ENCODE measurements around the gene FOXI1.

The FOXI1 gene

GRCh38 chr5:170078458-170078857 lies 27.2 kb upstream of the FOXI1 start:
- no peak for TF ChIP-seq GATA3 (IDR thresholded peaks at IDR 0.05; ENCODE audit: low read depth, low read length)
- no peak for TF ChIP-seq GATA2 (IDR thresholded peaks at IDR 0.05; ENCODE audit: low read depth, low read length)

DNA sequence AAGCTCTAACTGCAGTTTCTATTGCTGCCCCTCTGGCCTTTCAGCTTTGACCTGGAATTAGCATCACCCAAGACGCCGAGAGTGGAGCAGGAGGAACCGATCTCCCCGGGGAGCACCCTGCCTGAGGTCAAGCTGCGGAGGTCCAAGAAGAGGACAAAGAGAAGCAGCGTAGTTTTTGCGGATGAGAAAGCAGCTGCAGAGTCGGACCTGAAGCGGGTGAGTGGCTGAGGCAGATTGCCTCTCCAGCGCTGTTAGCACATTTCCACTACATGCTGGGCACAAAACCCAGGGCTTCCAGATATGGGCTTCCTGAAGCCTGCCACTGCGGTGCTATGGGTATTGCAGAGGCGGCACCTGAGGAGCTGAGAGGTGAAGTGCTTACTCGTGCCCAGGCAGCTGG lies 26.8 kb upstream of the FOXI1 start:
- no peak for TF ChIP-seq GATA3 (IDR thresholded peaks at IDR 0.05; ENCODE audit: low read depth, low read length)
- no peak for TF ChIP-seq GATA2 (IDR thresholded peaks at IDR 0.05; ENCODE audit: low read depth, low read length)

DNA sequence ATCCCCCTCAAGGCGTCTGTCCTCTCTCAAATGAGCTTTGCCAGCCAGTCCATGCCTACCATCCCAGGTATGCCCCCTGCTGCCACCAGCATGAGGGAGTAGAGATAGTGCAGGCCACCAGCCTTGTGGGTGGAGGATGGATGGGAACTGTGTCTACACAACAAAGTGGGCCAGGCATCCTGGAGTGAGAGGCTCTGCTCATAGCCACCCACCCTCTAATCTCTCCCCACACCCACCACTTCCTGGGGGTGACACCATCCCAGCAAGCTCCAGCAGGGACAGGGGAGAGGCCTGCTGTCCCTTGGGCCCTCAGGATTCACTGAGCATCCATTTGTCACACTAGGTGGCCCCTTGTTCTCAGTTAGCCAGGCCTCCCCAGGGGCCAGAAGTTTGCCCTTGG lies 25.5 kb upstream of the FOXI1 start:
- TF ChIP-seq GATA3 (IDR thresholded peaks at IDR 0.05; ENCODE audit: low read depth, low read length) = no peak
- no peak for TF ChIP-seq GATA2 (IDR thresholded peaks at IDR 0.05; ENCODE audit: low read depth, low read length)

DNA sequence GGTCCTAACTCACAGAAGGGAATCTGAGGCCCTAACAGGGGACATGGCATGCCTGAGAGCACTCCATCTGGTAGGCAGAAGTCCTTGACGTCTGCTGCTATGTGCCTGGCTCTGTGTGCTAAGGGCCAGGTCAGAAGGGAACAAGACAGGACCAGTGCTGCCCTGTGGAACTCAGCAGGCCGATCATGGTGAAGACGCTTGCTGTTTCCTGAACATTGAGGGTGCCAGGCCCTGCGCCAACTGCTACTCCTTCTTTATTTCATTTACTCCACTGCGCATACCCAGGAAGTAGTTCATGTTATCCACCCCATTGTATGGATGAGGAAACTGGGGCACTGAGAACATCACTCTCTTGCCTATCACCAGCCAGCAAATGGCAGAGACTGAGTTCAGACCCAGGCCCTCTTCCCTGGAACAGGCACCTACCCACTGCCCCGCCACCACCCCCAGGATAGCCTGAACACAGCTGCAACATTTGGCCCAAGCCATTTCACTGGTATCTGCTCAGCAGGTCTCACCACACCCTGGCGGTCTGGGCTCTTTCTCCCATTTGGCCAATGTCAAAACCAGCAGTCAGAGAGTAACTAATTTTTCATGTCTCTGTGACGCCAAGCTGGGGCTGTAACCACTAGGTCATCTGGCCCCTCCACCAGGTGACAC lies 24.8 kb upstream of the FOXI1 start:
- TF ChIP-seq GATA3 (IDR thresholded peaks at IDR 0.05; ENCODE audit: low read depth, low read length) = no peak
- no peak for TF ChIP-seq GATA2 (IDR thresholded peaks at IDR 0.05; ENCODE audit: low read depth, low read length)

DNA sequence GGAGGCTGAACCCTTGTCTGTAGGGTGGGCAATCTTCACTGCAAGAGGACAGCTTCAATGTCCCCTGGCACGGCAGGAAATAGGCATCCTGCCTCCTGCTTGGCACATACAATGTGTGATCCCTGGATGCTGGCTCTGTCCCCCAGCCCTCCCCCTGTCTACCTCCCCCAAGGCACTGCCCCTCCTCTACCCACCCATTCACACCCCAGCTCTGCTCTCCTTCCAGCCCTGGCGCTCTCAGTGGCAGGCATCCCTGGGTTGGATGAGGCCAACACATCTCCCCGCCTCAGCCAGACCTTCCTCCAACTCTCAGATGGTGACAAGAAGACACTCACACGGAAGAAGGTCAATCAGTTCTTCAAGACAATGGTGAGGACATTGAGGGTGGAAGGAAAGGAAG lies 24.1 kb upstream of the FOXI1 start:
- TF ChIP-seq GATA3 (IDR thresholded peaks at IDR 0.05; ENCODE audit: low read depth, low read length) (no peak), GATA2 (IDR thresholded peaks at IDR 0.05; ENCODE audit: low read depth, low read length) (no peak)

- TF ChIP-seq GATA2 (IDR thresholded peaks at IDR 0.05; ENCODE audit: low read depth, low read length) = no peak
- TF ChIP-seq GATA3 (IDR thresholded peaks at IDR 0.05; ENCODE audit: low read depth, low read length) = no peak
Observed at GRCh38 chr5:170082701-170083100, 23.0 kb upstream of the FOXI1 start.

DNA sequence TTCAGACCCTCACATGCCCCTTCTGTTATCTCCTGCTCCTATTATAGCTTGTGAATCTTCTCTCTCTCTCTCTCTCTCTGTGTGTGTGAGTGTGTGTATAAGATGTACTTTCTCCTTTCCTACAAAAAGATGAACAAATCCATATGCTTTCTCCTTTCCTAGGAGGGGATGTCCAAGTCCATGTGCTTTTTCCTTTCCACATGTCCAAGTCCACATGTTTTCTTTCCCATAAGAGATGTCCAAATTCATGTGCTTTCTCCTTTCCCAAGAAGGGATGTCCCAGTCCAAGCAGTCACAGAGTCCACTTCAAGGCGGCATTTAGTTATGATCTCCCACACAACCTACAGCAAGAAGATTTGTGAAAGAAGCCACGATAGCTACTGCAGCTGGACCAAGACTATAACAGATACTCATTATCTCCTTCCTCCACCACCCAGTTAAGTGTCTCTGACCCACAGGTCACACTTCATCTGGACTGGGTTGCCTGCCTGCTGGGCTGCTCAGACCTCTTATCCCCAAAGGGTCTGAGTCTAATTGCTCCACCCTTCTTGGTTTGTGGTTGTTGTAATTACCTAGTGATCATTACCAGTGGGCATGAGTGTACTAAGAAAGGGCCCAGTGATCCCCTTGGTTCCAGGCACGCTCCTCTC lies 18.4 kb upstream of the FOXI1 start:
- TF ChIP-seq GATA2 (IDR thresholded peaks at IDR 0.05; ENCODE audit: low read depth, low read length) (no peak), GATA3 (IDR thresholded peaks at IDR 0.05; ENCODE audit: low read depth, low read length) (no peak)

- TF ChIP-seq GATA2 (IDR thresholded peaks at IDR 0.05; ENCODE audit: low read depth, low read length) (no peak), GATA3 (IDR thresholded peaks at IDR 0.05; ENCODE audit: low read depth, low read length) (no peak)
Observed at GRCh38 chr5:170092455-170093101, 13.1 kb upstream of the FOXI1 start.

DNA sequence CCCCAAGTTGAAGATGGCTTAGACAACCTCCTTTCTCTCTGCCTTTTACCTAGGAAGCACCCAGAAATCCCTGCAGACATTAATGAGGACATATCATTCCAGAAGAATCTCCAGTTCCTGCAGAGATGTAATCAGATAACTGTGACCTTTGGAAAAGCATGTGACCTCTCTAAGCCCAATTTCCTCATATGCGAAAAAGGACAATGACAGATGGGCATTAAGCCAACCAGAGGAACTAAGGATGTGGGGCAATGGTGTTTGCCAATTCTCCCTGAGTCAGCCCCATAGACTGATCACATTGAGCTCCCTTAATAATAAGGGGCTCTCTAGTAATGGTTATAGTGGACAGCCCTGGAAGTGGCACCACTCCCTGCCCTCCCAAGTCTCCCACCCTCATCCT lies 10.1 kb upstream of the FOXI1 start:
- no peak for TF ChIP-seq GATA3 (IDR thresholded peaks at IDR 0.05; ENCODE audit: low read depth, low read length)
- TF ChIP-seq GATA2 (IDR thresholded peaks at IDR 0.05; ENCODE audit: low read depth, low read length) = no peak

DNA sequence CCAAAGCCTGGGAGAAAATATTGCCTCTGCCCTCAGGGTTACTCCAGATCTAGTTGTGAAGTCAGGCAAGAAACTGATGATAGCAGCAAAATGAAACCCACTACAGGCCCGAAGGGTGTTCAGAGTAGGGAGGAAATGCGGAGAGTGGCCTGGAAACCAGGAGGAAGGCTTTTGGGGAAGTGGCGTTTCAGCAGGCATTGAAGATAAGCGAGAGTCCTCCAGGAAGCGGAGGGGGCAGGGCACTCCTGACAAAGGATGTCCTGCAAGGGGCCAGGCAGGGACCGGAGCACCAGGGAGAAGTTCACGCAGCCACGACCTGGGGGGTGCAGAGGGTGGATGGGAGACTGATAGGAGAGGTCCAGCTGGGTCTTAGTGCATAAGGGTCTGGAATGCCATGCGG lies 7.8 kb upstream of the FOXI1 start:
- no peak for TF ChIP-seq GATA2 (IDR thresholded peaks at IDR 0.05; ENCODE audit: low read depth, low read length)
- no peak for TF ChIP-seq GATA3 (IDR thresholded peaks at IDR 0.05; ENCODE audit: low read depth, low read length)

DNA sequence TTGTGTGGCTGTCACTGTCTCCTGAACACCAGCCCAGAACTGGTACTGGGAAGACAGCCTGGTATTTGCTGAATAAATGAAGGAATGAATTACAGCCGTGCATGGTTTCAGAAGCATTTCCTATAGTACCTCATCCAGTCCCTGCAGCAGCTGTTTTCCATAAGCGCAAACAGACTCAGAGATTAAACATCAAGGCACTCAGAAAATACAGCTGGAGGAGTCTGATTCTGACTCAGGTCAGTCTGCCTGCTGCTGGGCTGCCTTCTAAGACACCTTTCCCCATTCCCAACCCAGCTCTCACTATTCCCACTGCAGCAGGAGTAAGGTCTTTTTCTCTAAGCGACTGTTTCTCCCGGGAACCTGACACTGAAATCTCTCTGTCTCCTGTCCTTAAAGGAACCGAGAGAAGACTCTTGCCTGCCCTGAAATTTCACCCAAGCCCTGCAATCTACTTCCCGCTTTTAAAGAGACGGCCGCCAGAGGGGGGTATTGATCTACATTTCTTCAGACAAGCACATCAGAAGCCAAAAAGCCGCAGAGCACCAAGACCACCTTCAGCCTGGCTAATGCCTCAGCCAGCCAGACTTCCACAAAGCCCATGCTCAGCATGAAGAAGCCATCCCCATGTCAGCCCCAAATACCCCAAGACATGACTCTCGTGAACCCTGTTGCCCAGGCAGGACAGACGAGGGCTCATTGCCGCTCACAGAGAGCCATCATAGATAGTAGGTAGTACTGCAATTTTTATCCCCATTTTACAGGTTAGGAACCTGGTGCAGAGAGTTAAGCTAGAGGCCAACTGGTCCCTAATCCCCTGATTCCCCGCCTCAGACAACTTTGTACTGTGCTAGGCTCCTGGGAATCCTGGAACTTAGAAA lies 5.4 kb upstream of the FOXI1 start:
- TF ChIP-seq GATA2 (IDR thresholded peaks at IDR 0.05; ENCODE audit: low read depth, low read length) (0 out of 2 replicates have a peak, but pooled peaks have one; percentile 20), GATA3 (IDR thresholded peaks at IDR 0.05; ENCODE audit: low read depth, low read length) (no peak)

DNA sequence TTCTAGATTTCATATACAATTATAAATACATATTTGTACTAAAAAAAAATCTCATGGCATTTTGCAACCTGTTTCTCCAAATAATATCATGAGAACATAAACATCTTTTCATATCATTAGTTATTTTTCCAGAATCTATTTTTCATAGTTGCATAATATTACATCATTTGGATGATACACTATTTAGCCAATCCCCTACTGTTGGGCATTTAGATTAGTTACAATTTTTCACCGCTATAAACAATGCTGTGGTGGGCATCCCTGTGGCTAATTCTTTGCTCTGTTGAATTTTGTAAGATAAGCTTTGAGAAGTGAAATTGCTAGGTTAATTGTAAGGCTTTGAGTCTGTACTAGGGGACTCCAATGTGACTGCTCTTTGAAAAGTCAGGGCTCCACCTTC lies 2.2 kb upstream of the FOXI1 start:
- TF ChIP-seq GATA3 (IDR thresholded peaks at IDR 0.05; ENCODE audit: low read depth, low read length) = no peak
- no peak for TF ChIP-seq GATA2 (IDR thresholded peaks at IDR 0.05; ENCODE audit: low read depth, low read length)

- TF ChIP-seq GATA3 (IDR thresholded peaks at IDR 0.05; ENCODE audit: low read depth, low read length) (no peak), GATA2 (IDR thresholded peaks at IDR 0.05; ENCODE audit: low read depth, low read length) (no peak)
Observed at GRCh38 chr5:170104299-170104698, 1.4 kb upstream of the FOXI1 start.

DNA sequence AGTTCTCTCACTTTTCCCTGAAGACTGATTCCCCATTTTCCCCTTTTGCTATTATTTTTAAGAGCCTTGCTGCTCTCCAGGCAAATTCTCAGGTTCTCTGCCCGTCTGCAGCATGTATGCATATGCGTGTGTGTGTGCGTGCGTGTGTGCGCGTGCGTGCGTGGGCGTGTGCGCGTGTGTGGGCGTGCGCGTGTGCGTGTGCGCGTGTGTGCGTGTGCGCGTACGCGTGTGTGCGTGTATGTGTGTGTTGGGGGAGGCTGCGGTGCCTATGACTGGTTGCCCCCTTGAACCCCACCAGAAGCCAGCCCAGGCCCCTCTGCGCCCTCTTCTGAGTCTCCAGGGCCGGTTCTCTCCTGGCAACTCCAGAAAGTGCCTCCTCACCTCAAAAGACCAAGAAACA lies 987 bp upstream of the FOXI1 start:
- TF ChIP-seq GATA3 (IDR thresholded peaks at IDR 0.05; ENCODE audit: low read depth, low read length) (no peak), GATA2 (IDR thresholded peaks at IDR 0.05; ENCODE audit: low read depth, low read length) (no peak)
